ENCODE data around the gene PON2.

DNA sequence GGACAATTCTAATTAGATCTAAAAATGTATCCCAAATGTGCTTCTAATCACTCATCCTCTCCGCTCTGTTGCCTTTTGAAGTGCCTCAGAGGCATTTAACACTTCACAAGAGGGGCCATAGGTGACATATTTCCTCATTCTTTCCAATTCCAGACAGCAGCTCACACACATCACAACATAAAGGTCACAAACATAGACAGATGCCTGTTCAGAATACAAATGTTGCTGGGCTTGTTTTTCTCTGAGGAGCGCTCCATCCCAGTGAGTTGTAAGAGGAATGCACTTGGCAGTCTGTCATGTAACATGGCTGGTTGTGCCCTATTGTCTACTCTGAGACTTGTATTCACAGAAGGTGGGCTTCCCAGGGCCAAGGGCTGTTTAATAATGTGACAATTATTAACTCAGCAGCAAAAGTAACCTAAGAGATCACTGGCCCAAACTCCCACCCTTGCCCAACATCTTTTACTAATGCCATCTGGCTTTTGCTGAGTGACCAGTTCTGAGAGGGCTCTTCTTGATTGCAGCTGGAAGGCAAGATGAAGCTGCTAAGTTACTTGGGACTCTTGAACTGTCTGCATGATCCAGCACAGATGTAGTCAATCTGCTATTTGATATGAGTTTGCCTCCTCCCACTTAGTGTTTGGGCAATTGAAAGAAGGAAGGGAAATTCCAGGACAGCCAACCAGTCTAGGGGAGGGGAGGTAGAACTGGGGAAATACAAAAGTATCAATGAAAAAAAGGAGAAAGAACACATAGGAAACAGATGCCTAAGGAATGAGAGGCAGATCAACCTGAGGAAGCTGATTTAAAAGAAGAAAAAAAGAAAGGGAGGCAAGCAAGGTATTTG is 13.6 kb downstream of the PON2 start:
- no peak for TF ChIP-seq POLR2AphosphoS5 (IDR thresholded peaks at IDR 0.05; ENCODE audit: low read depth, low read length)
- no peak for TF ChIP-seq POLR2A (IDR thresholded peaks at IDR 0.05; ENCODE audit: low read depth, low read length)
